Tongue (tissue), 3 donors: ENCODE results near the gene ERCC3. TPM values are rescaled to one million over a fixed set of nuclear protein-coding genes. Genes with fewer than 3 reads are reported as not detected.
"Not testable (repeated sequence)": the region's sequence is repeated elsewhere in the genome, so short reads cannot be mapped to it uniquely, and the experiment has no call there.

ENCODE experiments used
- DNase-seq: peaks from one replicate; pipeline ENCODE4 v3.0.0-alpha.2; 2015
- small RNA-seq: library from RNA; depleted of rRNA; stranded (forward); fragments of <200 nt; gene quantifications from one replicate; pipeline ENCODE3, GENCODE V24; 2014; ENCODE audit warnings: low replicate concordance
- total RNA-seq: library from RNA; depleted of rRNA; stranded (reverse); fragments of >200 nt; gene quantifications from one replicate; pipeline ENCODE4 v1.2.3, GENCODE V29; 2014

ERCC3 gene
- total RNA-seq, 1 donor from 2014 or later = 59.2 TPM

DNA sequence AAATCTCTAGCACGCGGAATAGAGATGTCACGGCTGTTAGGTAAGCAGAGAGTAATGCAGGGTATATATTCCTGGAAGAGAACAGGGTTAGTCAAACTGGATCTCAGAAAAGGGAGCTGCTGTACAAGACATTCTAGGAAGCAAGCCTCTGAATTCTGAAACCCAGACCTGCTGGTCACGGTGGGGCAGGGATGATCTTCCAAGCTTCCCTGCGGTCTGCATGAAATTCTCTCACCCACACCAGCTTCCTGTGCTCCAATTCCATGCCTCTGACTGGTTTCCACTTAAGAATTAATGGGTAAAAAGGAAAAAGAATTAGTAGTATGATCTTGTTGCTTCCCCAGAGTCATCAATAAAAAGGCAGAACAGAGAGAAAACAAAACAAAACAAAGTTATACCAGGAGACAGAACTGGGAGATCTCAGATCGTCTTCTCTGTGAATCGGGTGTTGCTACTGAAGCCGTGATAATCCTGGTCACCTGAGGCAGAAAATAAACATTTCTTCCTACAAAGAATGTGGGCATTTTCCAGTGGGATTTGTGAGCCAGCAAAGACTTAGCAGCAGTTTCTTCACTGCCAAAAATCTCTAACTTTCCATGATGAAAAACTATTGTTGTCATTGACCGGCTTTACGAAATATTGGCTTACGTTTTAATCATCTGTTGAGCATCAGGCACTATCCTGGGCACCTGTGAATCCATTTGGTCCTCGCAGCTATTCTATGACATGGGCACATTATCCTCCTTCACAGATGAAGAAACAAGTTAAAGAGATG lies 68.6 kb downstream of the ERCC3 start:
- DNase-seq = no peak

DNA sequence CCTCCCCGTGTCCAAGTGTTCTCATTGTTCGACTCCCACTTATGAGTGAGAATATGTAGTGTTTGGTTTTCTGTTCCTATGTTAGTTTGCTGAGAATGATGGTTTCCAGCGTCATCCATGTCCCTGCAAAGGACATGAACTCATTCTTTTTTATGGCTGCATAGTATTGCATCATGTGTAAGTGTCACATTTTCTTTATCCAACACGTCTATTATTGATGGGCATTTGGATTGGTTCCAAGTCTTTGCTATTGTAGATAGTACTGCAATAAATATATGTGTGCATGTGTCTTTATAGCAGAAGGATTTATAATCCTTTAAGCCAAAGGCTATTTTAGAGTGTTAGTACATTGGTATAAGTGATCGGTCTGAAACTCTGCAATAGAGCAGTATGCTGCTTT lies 69.8 kb downstream of the ERCC3 start:
- DNase-seq = not testable (repeated sequence)

DNA sequence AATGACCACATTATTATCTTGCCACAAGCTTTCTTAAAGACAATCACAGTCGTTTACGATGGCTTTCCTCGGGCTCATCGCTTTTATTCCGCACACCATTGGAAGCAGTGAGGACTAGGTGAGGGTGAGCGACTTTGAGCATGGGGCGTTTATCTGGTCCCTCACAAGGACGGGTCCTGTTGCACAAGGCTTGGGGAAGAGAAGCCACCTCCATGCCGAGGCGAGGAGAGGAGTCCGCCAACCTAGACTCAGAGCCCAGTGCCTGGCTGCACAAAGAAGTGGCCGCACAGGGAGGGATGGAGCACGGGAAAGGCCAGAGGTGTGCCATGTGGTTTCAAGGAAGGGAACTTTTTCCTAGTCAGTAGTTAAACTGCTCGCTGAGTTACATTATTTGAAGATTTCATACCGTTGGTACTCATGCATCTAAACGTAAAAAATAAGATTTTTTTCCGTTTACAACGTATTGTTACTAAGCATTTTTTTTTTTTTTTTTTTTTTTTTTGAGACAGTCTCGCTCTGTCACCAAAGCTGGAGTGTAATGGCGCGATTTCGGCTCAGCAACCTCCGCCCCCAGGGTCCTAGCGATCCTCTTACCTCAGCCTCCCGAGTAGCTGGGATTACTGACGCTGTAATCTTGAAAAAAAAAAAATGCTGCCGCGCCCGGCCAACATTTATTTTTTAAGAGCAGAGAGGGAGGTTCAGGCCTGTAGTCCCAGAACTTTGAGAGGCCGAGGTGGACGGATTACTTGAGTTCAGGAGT lies 73.0 kb downstream of the ERCC3 start:
- peak; percentile 46 for DNase-seq

DNA sequence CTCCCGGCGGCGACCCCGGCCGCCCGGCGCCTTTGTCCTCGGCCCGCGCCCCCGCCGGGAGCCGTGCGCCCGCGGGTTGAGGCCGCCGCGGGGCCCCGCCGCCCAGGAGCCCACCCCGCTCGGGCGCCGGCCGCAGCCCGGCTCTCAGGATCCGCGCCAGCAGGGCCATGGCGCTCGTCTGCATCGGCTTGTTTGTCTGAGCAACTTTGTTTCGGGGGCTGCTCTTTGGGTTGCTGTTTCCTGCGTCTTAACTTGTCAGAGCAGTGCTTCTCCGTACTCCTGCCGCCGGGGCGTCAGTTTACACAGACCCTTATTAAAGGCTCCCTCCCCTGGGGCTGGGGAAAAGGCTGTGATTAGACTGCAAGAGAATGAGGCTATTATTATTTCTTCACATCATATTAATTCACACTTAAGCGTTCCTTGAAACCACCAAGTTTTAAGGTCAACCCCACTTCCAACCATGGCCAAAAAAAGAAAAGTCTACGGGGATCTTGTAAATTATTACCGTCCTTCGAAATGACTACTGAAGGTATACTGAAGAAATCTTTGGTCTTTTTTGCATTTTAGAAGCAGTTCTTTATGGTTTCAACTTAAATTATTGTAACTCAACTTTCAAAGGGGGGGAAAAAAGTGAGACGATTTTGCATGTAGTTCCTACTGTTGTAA lies 73.7 kb downstream of the ERCC3 start, which contains the start of gene CYP27C1:
TSS of gene CYP27C1 (minus strand) at position 198 of the 666 bp plus-strand sequence. CDS start at position 169, 29 bp downstream.
- peak; percentile 68 for DNase-seq

DNA sequence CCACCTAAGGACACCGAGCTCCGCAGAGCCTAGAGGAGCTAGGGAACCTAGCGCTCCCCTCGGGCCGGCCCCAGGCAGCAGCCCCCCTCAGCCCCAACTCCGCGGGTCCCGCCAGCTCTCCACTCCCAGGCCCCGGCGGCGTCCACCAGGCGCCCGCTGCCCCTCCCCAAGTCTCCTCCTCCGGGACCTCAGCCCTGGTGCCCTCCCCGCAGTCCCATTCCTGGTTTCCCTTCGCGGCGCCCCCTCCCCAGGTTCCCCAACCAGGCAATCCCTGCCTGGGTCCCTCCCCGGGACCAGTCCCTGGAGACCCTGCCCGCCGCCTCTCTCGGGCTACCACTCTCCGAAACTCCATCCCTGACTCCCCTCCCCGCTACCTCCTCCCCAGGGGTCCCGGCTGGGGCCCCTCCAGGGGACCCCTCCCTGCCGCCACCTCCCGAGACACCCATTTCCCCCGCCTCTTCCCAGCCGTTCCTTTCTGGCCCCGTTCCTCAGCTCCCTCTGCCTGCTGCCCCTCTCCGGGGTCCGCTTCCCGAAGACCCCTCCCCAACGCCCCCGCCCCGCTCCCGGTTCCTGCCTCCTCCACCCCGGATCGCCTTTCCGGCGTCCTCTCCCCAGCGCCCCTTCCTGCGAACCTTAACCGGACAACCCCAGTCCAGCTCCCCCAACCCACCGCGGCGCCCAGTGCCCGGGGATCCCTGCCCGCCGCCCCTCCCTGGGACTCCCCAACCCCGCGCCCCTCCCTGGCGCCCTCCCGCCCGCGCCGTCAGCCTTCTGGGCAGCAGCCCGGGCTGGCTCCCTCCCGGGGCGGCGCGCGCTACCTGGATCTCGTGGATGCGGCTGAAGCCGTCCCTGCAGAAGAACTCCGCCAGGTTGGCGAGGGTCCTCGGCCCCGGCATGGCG lies 74.5 kb downstream of the ERCC3 start:
- DNase-seq = peak; percentile 73

DNA sequence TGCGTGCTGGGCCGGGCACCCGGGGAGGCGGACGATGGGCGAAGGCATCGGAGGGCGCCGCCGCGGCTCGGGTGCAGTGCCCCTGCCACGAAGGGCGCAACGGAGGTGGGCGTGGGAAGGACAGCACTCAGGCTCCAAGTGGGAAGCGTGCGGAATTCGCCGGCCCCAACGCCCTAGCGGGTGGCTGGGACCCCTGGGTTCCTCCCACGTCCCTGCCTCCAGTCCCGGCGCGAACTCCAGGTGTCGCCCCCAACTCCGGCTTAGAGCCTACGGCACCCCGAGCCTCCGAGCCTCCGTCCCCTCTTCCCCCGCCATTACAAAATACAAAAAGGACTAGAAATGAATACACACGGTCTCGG lies 75.2 kb downstream of the ERCC3 start:
- DNase-seq = no peak

DNA sequence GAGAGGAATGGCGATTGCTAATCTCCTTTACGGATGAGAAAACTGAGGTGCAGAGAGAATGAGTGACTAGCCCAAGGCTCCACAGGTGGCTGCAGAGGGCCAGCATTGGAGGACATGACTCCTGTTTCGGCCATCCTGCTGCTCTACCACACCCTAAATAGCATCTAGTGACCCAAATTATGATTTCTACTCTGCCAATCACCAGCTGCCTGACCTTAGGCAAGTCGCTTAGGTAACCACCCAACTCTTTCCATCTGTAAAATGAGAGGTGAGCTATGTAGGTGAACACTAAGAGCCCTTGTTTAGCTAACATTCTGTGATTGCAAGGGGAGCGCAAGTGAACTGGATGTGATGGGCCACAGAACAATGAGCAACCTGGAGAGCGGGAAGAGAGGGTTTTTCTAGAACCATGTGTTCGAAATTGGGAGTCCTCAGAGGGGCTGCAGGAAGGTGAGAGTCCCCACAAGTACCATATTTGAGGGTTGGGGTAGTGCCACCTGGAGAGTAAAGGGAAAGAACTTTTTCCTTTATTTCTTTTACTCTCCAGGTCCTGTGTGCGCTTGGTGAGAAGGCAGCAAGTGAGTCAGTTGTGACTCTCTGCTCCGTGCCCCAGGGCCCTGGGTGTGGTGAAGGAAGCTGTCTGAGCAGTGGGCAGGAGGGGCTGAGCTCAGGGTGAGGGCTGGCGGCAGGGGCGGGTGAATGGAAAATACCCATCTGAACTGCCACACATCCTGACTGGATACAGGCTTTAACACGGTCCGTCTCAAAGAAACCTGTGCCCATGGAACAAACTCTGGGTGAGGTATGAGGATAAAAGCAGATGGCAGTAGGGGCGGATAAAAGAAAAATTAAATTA lies 76.2 kb downstream of the ERCC3 start:
- peak; percentile 45 for DNase-seq

DNA sequence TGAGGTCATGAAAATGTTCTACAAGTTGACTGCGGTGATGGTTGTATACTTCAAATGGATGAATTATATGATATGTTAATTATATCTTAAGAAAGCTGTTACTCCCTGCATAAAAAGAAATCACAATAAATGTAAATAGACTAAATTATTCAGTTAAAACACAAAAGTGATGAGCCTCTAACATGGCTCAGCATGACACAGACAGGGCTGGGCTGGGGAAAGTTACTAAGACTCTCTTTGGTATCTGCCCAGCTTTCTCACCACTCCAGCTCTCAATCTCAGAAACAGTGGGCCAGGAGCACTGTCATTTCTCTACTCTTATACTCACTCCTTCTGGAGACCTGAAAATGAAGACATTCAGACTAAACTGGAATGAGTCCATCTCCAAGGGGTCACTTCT lies 77.4 kb downstream of the ERCC3 start:
- DNase-seq = no peak

DNA sequence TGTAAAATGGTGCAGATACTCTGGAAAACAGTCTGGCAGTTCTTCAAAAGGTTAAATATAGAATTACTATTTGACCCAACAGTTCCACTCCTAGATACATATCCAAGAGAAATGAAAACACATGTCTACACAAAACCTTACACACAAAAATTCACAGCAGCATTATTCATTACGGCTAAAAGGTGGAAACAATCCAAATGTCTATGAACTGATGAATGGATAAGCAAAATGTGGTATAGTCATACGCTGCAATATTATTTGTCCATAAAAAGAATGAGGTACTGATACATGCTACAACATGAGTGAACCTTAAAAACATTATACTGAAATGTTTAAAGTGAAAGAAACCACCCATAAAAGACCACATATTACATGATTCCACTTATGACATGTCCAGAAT lies 77.8 kb downstream of the ERCC3 start:
- DNase-seq = no peak

DNA sequence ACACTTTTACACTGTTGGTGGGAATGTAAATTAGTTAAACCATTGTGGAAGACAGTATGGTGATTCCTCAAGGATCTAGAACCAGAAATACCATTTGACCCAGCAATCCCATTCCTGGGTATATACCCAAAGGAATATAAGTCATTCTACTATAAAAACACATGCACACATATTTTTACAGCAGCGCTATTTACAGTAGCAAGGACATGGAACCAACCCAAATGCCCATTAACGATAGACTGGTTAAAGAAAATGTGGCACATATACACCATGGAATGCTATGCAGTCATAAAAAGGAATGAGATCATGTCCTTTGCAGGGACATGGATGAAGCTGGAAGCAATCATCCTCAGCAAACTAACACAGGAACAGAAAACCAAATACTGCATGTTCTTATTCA lies 79.7 kb downstream of the ERCC3 start:
- not testable (repeated sequence) for DNase-seq

DNA sequence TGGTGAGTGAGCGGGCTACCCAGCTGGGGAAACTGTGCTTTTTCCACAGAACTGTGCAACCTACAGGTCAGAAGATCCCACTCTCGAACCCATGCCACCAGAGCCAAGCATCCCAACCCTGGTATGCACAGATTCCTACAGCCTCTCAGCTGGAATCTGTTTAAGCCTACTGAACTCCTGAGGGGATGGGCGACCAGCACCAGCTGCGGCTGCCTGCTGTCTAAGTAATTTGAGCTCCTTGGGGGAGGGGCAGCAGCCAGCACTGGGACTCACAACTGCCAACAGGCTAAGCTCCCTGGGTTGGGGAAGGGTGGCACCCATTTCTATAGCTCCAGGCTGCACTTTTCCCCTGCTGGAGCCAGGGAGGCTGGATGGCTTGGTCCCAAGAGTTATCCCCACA lies 85.6 kb downstream of the ERCC3 start:
- DNase-seq = peak; percentile 88

Small RNA genes lying within 50 kb of the gene (small RNA-seq; reads per million reads assigned to genes)
- gene RNU6-1147P = not detected

Other genes starting within 250 kb of the ERCC3 start
- gene BIN1, start 187.0 kb downstream of the ERCC3 start, total RNA-seq = 697 TPM
- gene CYP27C1, start 73.8 kb downstream of the ERCC3 start, total RNA-seq = 4.4 TPM
- 57.7 TPM for gene MAP3K2, start 93.8 kb upstream of the ERCC3 start, total RNA-seq
- gene PROC, start 124.3 kb upstream of the ERCC3 start, total RNA-seq = not detected
- 55.2 TPM for gene IWS1, start 232.3 kb upstream of the ERCC3 start, total RNA-seq
- 1.5 TPM for gene MYO7B, start 241.5 kb upstream of the ERCC3 start, total RNA-seq